PFSK-1 (cell line): ENCODE measurements around the gene CAPN9.

Experiments
- POLR2AphosphoS5 ChIP-seq: IDR thresholded peaks from 2 replicates; pipeline ENCODE4 v1.6.1; 2012; ENCODE audit warnings: low read depth, mild to moderate bottlenecking, control low read depth, low read length, moderate library complexity
- SIN3A ChIP-seq: IDR thresholded peaks from 2 replicates; pipeline ENCODE4 v1.6.1; 2012; ENCODE audit warnings: mild to moderate bottlenecking, low read length, moderate library complexity, borderline replicate concordance; ENCODE audit not compliant: insufficient read depth
- TAF1 ChIP-seq: IDR thresholded peaks from 2 replicates; pipeline ENCODE4 v1.6.1; 2012; ENCODE audit warnings: low read length, control low read depth, borderline replicate concordance; ENCODE audit not compliant: insufficient read depth
- TF ChIP-seq, protein P1 (sequence below), 2 experiments: IDR thresholded peaks; 2 replicates each; pipeline versions ENCODE4 v1.6.1 to v1.8.0; 2011 to 2012; ENCODE audit warnings: low read depth in 2 of 2, low read length in 2 of 2, control low read depth in 1 of 2, inconsistent platforms in 1 of 2, mild to moderate bottlenecking in 1 of 2, moderate library complexity in 1 of 2; ENCODE audit not compliant: insufficient read depth in 1 of 2

DNA sequence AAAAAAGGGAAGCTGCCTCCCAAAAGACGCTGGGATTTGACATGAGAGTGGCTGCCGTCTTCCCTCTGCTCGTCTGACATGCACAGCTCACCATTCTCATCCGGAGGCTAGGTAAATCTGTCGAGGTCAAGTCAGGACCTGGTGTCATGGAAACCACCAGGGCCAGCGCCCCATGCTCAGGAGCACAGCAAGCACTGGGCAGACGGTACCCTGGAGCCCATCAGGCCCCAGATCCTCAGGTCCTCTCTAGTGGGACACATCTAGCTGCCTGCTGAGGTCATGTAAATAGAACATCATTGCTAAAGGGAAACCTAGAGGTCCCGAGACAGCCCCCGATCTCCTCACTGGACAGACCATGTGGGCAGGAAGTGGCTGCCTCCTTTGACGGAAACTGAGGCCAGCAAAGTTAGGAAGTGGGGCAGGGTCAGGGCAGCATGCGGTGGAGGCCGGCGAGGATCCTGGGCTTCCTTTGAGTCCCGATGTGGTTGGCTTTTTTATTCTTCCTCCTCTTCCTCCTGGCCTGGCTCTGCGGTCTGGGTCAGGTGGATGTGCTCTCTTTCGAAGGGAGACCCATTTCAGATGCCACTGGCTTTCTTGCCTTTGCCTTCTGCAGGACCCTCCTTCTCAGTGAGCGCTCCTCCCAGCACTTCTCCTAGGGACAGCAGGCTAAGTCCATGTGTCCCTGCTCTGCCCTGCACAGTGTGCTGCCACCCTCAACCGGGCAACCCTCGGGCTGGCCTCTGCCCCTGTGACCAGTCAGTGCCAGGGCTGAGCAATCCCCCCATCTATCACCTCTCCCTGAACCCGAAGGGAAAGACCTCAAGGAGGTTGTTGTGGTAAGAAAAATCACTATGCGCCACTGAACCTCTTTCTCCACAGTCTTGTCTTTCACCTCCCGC is 39.2 kb upstream of the CAPN9 start:
- TF ChIP-seq POLR2AphosphoS5 (no peak), TAF1 (no peak), SIN3A (no peak)
- TF ChIP-seq, protein P1, sequence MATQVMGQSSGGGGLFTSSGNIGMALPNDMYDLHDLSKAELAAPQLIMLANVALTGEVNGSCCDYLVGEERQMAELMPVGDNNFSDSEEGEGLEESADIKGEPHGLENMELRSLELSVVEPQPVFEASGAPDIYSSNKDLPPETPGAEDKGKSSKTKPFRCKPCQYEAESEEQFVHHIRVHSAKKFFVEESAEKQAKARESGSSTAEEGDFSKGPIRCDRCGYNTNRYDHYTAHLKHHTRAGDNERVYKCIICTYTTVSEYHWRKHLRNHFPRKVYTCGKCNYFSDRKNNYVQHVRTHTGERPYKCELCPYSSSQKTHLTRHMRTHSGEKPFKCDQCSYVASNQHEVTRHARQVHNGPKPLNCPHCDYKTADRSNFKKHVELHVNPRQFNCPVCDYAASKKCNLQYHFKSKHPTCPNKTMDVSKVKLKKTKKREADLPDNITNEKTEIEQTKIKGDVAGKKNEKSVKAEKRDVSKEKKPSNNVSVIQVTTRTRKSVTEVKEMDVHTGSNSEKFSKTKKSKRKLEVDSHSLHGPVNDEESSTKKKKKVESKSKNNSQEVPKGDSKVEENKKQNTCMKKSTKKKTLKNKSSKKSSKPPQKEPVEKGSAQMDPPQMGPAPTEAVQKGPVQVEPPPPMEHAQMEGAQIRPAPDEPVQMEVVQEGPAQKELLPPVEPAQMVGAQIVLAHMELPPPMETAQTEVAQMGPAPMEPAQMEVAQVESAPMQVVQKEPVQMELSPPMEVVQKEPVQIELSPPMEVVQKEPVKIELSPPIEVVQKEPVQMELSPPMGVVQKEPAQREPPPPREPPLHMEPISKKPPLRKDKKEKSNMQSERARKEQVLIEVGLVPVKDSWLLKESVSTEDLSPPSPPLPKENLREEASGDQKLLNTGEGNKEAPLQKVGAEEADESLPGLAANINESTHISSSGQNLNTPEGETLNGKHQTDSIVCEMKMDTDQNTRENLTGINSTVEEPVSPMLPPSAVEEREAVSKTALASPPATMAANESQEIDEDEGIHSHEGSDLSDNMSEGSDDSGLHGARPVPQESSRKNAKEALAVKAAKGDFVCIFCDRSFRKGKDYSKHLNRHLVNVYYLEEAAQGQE (IDR thresholded peaks at IDR 0.05; ENCODE audit: insufficient read depth in 1 of 2, low read depth in 2 of 2, low read length in 2 of 2): no peak
